Neural crest cell (in vitro differentiated cells): ENCODE measurements around the gene CALR. TPM values are rescaled to one million over a fixed set of nuclear protein-coding genes. Genes with fewer than 3 reads are reported as not detected.

Experiments used
- DNase-seq: peaks from one replicate; pipeline ENCODE4 v3.0.0; 2021; ENCODE audit warnings: low read depth, mixed read lengths, low spot score
- H3K27ac Mint-ChIP-seq: one replicate; pipeline ENCODE4 v1.8.0; 2021; ENCODE audit warnings: mild to moderate bottlenecking, mixed read lengths; ENCODE audit not compliant: unreplicated experiment
- H3K27me3 Mint-ChIP-seq: 2 replicates; pipeline ENCODE4 v1.8.0; 2021; ENCODE audit warnings: low read depth, mild to moderate bottlenecking, mixed read lengths
- H3K36me3 Mint-ChIP-seq: 2 replicates; pipeline ENCODE4 v1.8.0; 2021; ENCODE audit warnings: low read depth, mild to moderate bottlenecking, mixed read lengths
- H3K4me1 Mint-ChIP-seq: 2 replicates; pipeline ENCODE4 v1.8.0; 2021; ENCODE audit warnings: mixed read lengths
- H3K4me3 Mint-ChIP-seq: one replicate; pipeline ENCODE4 v1.8.0; 2021; ENCODE audit warnings: mild to moderate bottlenecking, mixed read lengths
- H3K9me3 Mint-ChIP-seq: 2 replicates; pipeline ENCODE4 v1.8.0; 2021; ENCODE audit warnings: mixed read lengths
- total RNA-seq: library from RNA; stranded (reverse); gene quantifications from 2 replicates; pipeline ENCODE4 v1.2.1, GENCODE V29; 2021
- TF ChIP-seq, protein P1 (sequence below): fragments of 200-600 bp; sonication (generic); conservative IDR thresholded peaks from 2 replicates; pipeline ENCODE4 v1.5.0; 2021; ENCODE audit warnings: antibody characterized with exemption, mild to moderate bottlenecking

CALR gene
- total RNA-seq, 1 donor from 2014 or later: 679 TPM

DNA sequence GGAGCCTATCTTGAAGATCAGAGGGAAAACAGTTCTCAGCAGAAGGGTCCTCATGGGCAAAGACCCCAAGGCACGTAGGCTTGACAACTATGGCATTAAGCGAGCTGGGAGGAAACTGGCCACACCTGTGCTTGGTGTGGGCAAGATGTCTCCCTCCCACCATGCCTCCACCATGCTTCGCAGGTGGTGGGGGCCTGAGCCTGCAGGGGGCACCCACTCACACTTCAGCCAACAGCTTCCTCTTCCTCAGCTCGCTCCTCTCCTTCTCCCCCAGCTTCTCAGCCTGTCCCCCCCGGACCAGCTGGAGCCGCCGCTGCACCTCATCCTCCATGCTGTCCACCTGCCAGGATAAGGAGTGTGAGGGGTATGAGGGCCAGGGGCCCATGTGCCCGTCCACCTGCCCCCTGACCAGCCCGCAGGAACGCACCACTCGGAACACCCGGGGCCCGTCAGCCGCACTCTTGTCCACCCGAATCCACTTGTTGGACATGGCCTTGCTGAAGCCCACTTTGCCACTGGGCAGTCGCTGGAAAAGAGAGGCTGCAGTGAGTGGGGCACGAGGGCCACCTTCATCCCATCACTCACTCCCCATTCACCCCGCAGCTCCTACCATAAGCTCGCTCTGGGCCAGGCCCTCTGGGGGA, 8.3 kb upstream of the CALR start:
- TF ChIP-seq, protein P1, sequence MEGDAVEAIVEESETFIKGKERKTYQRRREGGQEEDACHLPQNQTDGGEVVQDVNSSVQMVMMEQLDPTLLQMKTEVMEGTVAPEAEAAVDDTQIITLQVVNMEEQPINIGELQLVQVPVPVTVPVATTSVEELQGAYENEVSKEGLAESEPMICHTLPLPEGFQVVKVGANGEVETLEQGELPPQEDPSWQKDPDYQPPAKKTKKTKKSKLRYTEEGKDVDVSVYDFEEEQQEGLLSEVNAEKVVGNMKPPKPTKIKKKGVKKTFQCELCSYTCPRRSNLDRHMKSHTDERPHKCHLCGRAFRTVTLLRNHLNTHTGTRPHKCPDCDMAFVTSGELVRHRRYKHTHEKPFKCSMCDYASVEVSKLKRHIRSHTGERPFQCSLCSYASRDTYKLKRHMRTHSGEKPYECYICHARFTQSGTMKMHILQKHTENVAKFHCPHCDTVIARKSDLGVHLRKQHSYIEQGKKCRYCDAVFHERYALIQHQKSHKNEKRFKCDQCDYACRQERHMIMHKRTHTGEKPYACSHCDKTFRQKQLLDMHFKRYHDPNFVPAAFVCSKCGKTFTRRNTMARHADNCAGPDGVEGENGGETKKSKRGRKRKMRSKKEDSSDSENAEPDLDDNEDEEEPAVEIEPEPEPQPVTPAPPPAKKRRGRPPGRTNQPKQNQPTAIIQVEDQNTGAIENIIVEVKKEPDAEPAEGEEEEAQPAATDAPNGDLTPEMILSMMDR: no peak
- no peak for DNase-seq
- H3K9me3 Mint-ChIP-seq: no peaks in the 10 kb centered on the region
- H3K4me1 Mint-ChIP-seq: peaks cover 18% of the 10 kb centered on the region
- peak overlapping the region; percentile 27 for H3K4me3 Mint-ChIP-seq
- H3K36me3 Mint-ChIP-seq: peaks cover 17% of the 10 kb centered on the region
- no peaks in the 10 kb centered on the region for H3K27me3 Mint-ChIP-seq
- no peak overlapping the region for H3K27ac Mint-ChIP-seq

DNA sequence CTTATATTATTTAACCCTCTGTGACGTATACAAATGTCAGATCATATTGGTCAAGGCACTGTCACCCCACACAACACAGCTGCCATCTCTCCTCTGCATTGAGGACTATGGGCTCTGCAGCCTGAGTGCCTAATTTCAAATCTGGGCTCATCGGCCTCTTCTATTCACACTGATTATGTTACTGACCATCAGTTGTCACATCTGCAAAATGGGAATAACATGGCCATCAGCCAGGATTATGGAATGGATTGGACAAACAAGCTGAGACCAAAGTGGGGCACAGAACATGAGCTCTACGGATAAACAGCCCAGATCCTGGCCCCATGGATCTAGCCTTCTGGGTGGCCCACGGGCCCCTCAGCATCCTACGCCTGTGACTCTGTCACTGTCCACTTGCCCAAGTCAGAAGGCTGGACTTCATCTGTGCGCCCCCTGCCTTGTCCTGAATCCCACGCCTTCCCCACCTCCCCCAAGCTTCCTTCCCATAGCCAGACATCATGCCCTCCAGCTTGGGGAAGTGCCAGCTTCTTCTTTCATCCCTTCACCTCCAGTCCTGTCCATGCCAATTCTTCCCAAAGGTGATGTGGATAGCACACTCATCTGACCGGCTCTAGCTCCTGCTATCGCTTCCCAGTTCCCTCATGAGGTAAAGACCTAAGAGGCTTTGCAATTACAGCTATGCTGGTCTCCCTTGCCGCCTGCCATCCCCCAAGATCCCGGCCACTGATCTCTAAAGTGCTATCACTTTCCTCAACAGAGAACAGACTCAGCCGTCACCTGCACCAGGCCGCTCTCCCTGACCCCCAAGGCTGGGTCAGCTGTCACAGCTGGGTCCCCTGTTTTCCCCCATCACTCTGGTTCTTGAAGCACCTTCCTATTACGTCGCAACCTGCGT, 5.8 kb upstream of the CALR start:
- Mint-ChIP-seq H3K27ac (peak overlapping the region; percentile 97), H3K4me3 (peak overlapping the region; percentile 99), H3K4me1 (peaks cover 23% of the 10 kb centered on the region), H3K36me3 (peaks cover 12% of the 10 kb centered on the region), H3K9me3 (no peaks in the 10 kb centered on the region), H3K27me3 (no peaks in the 10 kb centered on the region)
- TF ChIP-seq, protein P1: no peak
- no peak for DNase-seq

DNA sequence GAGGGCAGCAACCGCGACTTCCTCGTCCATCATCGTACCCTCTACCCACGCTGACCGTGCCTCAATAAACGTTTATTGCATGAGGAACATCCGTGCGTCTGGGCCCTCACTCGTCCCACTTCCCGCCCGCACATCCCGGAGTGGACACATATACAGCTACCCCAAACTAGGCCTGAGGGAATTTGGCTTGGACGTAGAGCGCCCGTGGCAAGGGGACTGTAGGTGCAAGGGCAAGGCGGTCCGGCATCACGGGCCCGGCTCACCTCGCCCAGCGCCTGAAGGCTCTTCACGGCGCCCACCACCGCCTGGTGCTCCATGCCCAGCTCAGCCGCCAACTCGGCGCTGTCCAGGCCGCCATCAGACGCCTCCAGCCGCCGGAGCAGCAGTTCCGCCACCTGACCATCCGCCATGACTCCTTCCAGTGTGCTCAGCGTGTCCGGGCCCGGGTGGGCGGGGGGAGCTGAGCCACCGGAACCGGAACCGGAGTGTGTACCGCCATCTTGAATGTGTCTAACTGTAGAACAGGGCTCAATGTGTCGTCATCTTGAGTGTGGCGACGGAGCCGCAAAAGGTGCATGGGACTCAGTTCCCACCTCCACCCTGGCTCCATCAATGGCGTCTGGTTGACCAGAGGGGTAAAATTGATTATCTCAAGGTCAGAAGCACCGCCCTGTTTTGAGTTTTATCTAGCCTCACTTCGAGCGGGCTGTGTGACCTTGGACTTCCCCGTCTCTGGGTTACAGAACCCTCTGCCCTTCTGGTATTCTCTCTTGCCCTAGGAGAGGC, 4.9 kb upstream of the CALR start, which contains the start of gene FARSA:
FARSA (minus strand) TSS at position 425 of the 786 bp plus-strand sequence; CDS start at position 410, 15 bp downstream.
- TF ChIP-seq, protein P1: no peak
- peak; percentile 73 for DNase-seq
- Mint-ChIP-seq H3K27me3 (peaks cover 4% of the 10 kb centered on the region), H3K4me3 (peak within 1 kb of the TSS; percentile 99), H3K9me3 (no peaks in the 10 kb centered on the region), H3K36me3 (peaks cover 12% of the 10 kb centered on the region), H3K4me1 (peaks cover 31% of the 10 kb centered on the region), H3K27ac (peak within 1 kb of the TSS; percentile 97)

DNA sequence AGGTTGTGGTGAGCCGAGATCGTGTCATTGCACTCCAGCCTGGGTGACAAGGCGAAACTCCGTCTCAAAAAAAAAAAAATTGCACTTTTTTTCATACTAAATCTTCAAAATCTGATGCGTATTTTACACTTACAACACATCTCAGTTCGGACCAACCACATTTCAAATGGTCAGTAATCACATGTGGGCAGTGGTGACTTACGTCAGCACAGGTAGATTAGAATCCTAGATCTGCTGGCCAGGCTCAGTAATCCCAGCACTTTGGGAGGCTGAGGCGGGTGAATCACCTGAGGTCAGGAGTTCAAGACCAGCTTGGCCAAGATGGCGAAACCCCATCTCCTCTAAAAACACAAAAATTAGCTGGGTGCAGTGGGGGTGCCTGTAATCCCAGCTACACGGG, 3.3 kb upstream of the CALR start:
- DNase-seq: no peak
- Mint-ChIP-seq H3K4me1 (peaks cover 46% of the 10 kb centered on the region), H3K9me3 (no peaks in the 10 kb centered on the region), H3K27ac (no peak overlapping the region), H3K4me3 (peak overlapping the region; percentile 85), H3K27me3 (peaks cover 6% of the 10 kb centered on the region), H3K36me3 (peaks cover 21% of the 10 kb centered on the region)
- TF ChIP-seq, protein P1: no peak

DNA sequence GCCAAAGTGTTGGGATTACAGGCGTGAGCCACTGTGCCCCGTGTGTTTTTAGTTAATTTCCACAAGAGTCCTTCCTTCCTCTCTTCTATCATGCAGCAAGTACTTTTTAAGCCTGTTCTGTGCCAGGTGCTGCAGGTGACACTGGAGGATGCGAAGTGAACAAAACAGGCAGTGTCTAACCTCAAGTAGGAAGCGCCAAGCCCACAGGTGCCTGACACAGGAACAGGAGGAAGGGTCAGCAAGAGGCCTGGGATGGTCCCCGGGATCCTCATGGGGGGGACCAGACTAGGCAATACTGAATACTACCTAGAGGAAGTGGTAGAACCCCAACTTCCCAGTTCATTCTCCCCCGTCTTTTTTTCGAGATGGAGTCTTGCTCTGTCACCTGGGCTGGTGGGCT, 1.8 kb upstream of the CALR start:
- Mint-ChIP-seq H3K4me1 (peaks cover 53% of the 10 kb centered on the region), H3K9me3 (no peaks in the 10 kb centered on the region), H3K27me3 (peaks cover 6% of the 10 kb centered on the region), H3K27ac (no peak overlapping the region), H3K36me3 (peaks cover 29% of the 10 kb centered on the region), H3K4me3 (peak overlapping the region; percentile 75)
- DNase-seq: no peak
- TF ChIP-seq, protein P1: no peak
